OCI-M2 (cell line): ENCODE data around the gene CREM.

ENCODE experiments used
- DNase-seq: peaks from one replicate; lab custom pipeline; 2025; ENCODE audit not compliant: unreplicated experiment; lab: John Stamatoyannopoulos, UW

The CREM gene

GRCh38 chr10:35259769-35260397 is 133.2 kb downstream of the CREM start:
- no peak for DNase-seq

GRCh38 chr10:35262436-35262835 is 135.8 kb downstream of the CREM start:
- no peak for DNase-seq
